CD4-positive, alpha-beta T cell treated with Interleukin-12 subunit alpha and Interleukin-12 subunit beta, for 1 hour (primary cell): ENCODE results near the gene LRG1.

Source experiments
- DNase-seq: peaks from one replicate; pipeline ENCODE4 v3.0.0-alpha.2; 2020

Gene LRG1, protein sequence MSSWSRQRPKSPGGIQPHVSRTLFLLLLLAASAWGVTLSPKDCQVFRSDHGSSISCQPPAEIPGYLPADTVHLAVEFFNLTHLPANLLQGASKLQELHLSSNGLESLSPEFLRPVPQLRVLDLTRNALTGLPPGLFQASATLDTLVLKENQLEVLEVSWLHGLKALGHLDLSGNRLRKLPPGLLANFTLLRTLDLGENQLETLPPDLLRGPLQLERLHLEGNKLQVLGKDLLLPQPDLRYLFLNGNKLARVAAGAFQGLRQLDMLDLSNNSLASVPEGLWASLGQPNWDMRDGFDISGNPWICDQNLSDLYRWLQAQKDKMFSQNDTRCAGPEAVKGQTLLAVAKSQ

DNA sequence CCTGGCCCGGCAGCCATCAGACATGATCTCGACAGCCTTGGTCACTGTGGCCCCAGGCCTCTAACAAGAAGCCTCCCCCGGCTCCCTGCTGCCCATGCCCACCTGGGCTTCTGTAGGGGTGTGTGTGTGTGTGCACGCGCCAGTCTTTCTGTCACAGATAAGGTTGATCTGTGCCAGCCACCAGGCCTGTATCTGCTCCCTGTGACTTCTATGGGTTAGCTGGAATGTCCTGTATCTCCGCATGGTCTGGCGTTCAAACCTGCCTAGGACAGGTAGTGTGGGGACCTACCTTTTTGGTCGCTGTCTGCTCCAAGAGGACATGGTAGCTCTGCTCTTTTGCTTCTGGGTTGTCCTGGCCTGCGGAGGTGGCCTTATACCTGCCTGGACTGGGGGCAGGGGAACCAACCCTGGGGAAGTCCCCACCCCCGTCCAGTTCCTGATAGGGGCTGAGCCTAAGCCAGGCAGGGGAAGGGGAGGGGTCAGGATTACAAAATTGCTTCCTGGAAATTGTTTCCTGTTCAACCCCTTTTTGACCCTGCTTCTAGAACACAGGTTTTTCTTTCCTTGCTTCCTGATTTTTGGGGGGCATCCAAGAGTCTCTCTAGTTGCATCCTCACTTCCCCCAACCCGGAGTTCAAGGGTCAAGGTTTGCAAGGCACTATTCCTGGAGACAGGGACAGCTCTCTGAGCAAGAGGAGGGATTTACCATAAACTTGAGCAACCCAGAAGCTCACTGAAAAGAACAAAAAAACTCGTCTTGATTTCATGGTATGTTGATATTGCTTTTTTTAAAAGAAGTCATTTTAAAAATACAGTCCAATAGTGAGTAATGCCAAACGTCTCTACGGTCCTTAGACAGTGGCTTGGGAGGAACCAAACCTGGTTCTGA lies at the start of gene LRG1:
LRG1 (minus strand) TSS at position 344 of the 889 bp plus-strand sequence; CDS start at position 321, 23 bp downstream.
- DNase-seq, result no peak

- DNase-seq, result no peak
These were observed 48.5 kb upstream of the LRG1 start for GRCh38 chr19:4588291-4588761.

DNA sequence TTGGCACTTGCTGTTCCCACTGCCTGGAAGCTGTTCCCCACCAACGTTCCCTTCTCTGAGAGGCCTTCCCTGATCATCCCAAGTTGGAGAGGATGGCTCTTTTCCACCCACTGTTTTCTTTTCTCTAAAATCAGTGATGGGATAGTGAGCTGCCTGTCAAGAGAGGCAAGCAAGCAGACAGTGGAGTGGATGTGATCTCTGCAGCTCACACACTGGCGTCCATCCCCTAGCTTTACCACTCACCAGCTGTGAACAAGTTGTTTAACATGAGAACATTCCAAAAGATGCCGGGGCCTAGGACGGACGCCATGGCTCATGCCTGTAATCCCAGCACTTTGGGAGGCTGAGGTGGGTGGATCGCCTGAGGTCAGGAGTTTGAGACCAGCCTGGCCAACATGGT lies 47.7 kb upstream of the LRG1 start:
- no peak for DNase-seq

DNA sequence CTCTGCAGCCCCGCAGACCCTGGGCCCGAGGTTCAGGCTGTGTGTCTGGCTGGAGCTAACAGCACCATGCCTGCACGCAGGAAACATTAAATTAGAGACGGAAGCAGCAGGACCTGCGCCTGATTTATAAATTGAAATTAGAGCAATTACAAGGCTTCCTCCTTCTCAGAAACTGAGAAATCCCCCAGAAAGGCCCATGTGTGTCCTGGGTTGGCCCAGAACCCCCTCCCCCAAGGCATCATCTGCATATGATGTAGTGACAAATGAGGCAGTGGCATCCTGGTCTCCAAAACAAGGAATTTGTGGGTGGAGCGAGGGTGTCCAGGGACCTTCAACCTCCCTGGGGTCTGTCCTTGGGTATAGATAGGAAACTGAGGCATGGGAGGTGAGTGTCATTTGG lies 46.9 kb upstream of the LRG1 start:
- no peak for DNase-seq

GRCh38 chr19:4586245-4586644 lies 46.4 kb upstream of the LRG1 start:
- DNase-seq, result no peak

DNA sequence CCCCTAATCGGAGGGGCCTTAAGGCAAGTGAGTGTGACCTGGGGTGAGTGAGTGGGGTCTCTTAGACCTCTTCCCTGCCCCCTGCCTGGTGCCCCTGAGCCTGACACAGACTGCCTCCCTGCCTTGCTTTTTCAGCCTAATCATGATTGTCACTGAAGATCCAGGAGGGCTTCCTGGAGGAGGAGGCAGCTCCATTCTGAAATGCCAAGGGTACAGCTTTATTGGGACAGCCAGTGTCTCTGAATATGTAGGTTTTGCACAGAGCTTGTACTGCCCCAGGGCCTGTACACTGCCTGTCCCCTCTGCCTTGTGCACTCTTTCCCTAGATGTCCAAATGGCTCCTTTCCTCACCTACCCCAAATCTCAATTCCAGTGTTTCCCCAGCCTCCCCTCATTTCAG lies 45.7 kb upstream of the LRG1 start:
- DNase-seq, result no peak

DNA sequence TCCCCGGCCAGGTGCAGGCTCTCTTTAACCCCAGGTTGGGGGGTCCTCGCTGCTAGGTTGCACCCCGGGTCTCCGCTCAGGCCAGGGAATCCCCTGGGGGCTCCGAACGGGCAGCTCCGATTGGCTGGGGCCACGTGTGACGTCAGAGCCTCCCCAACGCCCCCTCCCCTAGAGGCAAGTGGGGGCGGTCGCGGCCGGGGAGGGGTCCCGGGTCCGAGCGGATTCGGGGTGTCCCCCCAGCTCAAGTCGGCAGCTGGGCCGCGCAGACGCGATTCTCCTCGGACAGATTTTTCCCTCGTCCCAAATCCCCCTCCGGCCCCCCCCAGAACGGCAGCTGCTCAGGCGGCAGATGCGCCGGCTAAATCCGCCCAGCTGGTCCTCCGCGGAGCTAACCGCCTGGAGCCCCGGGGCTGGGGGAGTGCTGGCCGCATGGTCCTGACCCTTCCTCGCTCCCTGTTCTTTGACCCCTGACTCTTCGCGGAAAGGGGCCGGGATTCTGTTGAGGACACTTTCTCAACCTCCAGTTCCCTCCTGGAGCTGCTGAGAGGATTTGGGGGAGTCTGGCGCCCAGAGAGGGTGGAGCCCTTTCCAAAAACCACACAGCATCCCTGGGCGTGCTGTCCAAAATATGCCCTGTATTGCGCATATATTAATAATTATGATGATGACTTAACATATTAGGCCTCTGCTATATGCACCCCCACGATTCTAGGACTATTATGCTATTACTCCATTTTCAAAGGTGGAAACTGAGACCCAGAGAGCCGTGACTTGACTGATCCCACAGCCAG lies 45.0 kb upstream of the LRG1 start:
- DNase-seq, result no peak

- no peak for DNase-seq
These were observed 44.3 kb upstream of the LRG1 start for GRCh38 chr19:4583961-4584669.

DNA sequence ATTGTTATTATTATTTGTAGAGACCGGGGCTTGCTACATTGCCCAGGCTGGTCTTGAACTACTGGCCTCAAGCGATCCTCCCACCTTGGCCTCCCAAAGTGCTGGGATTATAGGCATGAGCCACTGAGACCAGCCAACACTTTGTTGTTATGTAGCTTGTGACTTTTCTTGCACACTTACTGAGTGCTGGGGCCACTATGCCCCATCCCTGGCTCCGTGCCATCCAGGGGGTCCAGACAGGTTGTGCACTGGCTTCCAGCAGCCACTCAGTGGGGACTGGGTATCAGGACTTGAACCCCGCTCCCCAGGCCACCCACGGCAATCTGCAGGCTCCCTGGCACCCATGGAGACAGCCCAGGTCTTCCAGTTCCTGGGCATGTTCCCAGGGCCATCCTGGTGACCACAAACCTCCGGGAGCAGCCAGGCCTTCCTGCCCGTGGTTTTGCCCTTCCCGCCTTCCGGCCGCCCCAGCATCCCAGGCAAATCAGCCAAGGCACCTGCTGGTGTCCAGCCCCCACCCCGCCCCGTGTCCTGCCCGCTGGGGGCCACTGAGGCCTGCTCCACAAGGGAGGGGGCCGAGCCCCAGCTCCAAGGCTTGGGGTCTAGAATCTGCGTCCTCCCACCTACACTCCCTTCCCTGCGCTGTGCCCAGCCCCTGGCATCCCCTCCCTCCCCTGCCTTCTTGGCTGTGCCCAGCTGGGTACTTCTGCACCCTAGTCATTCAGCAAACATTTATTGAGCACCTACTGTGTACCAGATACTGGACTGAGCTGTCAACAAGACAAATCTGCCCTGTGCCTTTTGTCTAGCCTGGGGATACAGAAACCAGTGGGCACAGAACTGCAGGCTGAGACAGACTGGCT lies 43.4 kb upstream of the LRG1 start:
- DNase-seq, result no peak

DNA sequence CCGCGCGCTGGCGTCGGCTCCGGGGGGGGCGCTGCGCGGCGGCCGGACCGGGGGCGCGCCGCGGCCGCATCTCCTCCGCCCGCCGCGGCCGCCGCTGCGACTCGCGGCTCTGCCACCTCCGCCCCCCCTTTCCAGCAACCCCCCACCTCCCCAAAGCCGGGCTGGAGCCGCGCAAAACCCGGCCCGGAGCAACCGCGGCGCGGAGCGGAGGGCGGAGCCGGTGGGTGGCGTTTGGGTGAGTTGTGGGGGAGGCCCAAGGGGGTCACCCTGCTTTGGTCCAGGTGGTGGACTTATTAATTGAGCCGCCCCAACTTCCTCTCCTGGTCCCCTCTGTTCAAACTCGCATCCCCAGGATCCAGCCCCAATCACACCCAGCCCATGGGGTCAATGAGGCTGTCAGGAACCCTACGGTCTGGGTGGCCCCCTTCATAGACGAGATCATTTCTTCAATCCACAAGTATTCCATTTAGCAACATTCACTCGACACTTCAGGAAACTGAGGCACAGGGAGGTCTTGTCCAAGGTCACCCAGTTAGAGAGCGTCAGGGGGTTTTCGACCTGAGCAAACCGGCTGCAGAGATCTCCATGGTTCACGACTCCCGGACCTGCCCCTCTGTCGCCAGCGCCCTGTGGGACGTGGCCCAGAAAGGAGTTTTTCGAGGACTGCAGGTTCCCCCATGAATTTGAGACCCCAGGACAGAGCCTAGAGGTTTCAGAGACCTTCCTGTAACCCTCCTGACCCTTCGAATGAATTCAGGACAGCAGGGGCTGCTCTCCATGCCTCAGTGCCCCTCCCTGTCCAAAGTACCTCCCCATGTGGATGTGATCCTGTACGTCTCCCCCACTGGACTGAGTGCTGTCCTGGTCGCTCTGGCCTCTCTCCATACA lies 42.1 kb upstream of the LRG1 start:
- DNase-seq, result no peak

- DNase-seq, result no peak
These were observed 41.3 kb upstream of the LRG1 start for GRCh38 chr19:4580961-4581665.

GRCh38 chr19:4580021-4580901 lies 40.4 kb upstream of the LRG1 start:
- no peak for DNase-seq

DNA sequence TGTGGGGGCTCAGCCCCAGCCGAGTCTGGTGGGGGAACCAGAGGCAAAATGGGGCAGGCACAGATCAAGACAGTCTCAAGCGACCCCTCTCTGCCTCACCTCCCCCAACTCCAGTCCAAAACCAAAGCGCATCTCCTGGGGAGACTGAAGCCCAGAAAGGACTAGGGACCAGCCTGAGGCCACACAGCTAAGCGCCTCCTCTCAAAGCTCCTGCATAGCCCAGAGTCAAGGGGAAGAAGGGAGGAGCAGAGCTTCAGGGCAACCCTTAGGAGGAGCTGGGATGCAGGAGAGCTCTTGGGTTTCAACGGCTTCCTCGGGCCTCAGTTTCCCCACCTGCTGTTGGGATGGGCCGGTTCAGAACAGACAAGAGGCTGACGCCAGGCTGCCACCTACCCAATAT lies 39.6 kb upstream of the LRG1 start:
- DNase-seq, result no peak

DNA sequence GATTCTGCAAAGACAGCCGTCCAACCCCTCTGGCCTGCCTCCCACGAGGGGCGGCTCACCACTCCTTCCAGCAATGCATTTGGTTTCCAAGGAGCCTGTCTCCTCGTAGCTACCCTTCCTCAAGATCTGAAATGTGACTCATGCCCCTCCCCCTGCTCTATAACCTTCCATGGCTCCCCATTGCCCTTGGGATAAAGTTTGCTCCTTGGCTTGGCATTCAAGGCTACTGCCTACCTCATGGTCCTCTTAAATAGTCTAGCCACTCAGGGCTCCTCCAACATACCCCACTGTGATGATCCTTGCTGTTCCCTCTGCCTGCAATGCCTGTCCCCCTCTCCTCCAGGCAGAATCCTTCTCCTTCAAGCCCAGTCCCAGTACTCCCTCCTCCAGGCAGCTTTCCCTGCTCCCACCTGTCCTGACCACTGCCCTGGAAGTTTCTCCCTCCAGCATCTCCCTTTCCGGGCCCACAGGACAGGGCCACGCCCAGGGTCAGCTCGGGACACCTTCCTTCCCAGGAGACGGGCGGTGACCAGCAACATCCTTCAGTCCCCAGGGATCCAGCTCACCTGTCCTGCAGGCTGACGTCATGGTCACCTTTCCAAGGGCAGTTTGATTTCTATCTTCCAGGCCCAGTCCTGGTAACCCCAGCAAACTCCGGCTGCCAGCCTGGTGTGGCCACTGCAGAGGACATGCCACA lies 38.9 kb upstream of the LRG1 start:
- DNase-seq, result no peak

GRCh38 chr19:4577020-4577782 lies 37.4 kb upstream of the LRG1 start:
- DNase-seq, result no peak

DNA sequence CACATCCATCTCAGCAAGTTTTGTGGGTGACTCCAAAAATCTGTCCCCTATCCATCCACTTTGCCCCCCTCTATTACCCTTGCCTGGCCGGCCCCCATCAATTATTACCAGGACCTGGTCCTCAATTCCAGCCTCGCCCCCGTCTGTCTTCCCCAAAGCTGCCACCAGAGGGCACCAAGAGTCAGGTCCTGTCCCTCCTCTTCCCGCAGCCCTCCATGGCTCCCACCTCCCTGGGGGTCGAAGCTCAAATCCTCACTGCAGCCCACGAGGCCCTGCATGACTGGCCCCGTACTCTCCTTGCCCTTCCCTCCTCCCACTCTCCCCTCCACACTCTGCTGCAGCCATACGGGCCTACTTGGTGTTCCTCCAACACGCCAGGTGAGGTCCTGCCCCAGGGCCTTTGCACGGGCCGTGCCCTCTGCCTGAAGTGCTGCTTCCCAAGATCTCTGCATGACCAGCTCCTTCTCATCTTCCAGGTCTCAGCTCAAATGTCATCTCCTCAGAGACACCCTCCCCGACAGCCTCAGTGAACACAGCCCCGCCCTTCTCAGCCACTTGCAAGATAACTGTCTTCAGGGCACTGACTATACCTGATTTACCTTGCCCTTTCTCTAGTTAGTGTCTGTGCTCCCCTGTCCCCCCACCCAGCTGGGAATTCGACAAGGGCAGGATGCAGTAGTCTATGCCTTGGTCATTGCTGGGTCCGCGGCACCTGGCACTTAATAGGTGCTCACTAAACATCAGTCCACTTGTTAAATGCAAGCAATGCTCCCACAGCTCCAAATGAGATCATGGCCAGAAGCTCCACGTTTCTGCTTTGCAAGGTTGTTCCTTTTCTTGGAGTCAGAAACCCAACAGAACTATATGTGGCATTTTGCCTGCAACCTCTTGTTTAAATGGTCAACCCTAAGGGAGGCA lies 36.4 kb upstream of the LRG1 start:
- DNase-seq, result peak; percentile 62
